22Rv1 (cell line): Measurements from ENCODE around the gene LRBA.

Experiments
- CTCF ChIP-seq: fragments of 450-650 bp; IDR thresholded peaks from 2 replicates; pipeline ENCODE4 v1.5.1; 2017; ENCODE audit warnings: mild to moderate bottlenecking
- ZFX ChIP-seq: fragments of 450-650 bp; IDR thresholded peaks from 2 replicates; pipeline ENCODE4 v1.6.1; 2017; ENCODE audit warnings: antibody characterized with exemption, borderline replicate concordance

DNA sequence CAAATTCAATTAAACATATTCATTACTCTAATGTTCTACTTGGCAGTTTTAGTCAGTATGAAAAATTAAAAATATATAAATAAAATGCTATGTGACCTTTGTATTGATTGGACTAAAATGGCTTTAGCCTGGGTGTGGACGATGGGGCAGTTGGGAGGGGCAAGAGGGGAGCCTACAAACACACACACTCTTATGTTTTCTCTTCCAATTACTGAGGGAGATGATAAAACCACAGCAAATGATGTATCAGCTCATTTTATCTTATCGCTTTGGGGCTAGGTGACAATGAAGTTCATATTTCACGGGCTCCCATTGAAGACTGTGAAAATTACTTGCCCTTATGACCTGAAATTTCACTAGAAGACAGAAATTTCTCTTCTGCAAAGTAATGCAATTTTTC is 517.5 kb downstream of the LRBA start:
- TF ChIP-seq CTCF (no peak), ZFX (no peak)
